ENCODE measurements around the gene IRX2.

GRCh38 chr5:2747363-2748162, 3.9 kb downstream of the IRX2 start:
- TF ChIP-seq CTCF (IDR thresholded peaks at IDR 0.05) (no peak), REST (IDR thresholded peaks at IDR 0.05; ENCODE audit: insufficient read depth in 1 of 2, low read depth in 2 of 2, low read length in 1 of 2) (no peak), SIN3A (IDR thresholded peaks at IDR 0.05; ENCODE audit: borderline replicate concordance, insufficient read depth, low read depth, low read length) (no peak), POLR2AphosphoS5 (IDR thresholded peaks at IDR 0.05; ENCODE audit: low read depth, low read length) (no peak), TCF7L2 (IDR thresholded peaks at IDR 0.05; ENCODE audit: low read depth, low read length) (no peak)
